HG03432 (cell line): Measurements from ENCODE around the gene TEF.

ENCODE experiments used
- ATAC-seq: cut with Tn5 transposase; IDR thresholded peaks from one replicate; pipeline ENCODE4 v1.9.1; 2021; ENCODE audit warnings: mild to moderate bottlenecking, moderate library complexity; ENCODE audit not compliant: unreplicated experiment

Gene TEF

GRCh38 chr22:41447435-41448188, 65.9 kb downstream of the TEF start:
- ATAC-seq = no peak

DNA sequence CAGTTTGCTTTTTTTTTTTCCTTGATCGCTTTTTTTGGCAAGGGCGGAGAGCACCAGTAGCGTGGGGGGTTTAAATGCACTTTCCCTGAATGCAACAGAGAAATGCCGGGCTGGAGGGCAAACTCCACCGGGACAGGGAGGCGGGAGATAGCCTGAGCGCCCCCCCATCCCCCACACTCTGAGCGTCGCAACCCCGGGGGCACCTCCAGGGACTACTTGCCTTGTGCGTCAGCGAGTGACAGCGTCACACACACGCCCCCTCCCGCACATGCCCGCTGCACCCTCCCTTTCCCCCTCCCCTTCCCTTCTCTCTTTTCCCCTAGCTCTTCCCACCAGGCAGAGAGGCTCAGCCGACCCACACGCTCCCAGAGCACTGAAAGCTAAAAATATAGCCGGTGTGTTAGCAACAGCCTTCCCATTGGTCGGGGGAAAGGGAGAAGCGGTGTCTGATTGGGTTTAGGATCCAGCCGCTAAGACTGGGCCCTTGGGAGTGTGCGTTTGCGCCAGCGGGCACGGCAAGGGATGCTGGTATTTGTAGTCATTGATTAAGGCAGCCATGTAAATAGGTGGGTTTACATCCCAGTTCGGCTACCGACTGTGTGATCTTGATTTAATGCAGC, 66.6 kb downstream of the TEF start:
- ATAC-seq = peak; percentile 45
